ENCODE data around the gene BTBD3. TPM values are rescaled to one million over a fixed set of nuclear protein-coding genes. Genes with fewer than 3 reads are reported as not detected.

BTBD3 gene
- total RNA-seq, 1 experiment from 2014 or later, result 38.5 TPM

- CTCF ChIA-PET, result no interaction called here
These were observed 54.8 kb downstream of the BTBD3 start for GRCh38 chr20:11972478-11972877.

More at GRCh38 chr20:11972478-11972877, 54.8 kb downstream of the BTBD3 start:
- Mint-ChIP-seq H3K4me1 (no peaks in the 10 kb centered on the region), H3K27ac (no peak overlapping the region), H3K27me3 (ENCODE audit: low read depth) (peaks cover 4% of the 10 kb centered on the region), H3K9me3 (peaks cover 19% of the 10 kb centered on the region), H3K4me3 (no peak overlapping the region), H3K36me3 (peaks cover 7% of the 10 kb centered on the region; the same call in 1 of the 2 replicates)
- ATAC-seq (no peak), DNase-seq (ENCODE audit: low spot score) (no peak)
- POLR2A ChIA-PET, result no interaction called here
- no peak for TF ChIP-seq NR3C1 (CRISPR knock-in tag; conservative IDR thresholded peaks at IDR 0.05; ENCODE audit: low read depth)
- TF ChIP-seq PREB (CRISPR knock-in tag; IDR thresholded peaks at IDR 0.05; ENCODE audit: borderline replicate concordance), result no peak
- no peak for TF ChIP-seq ATF1 (CRISPR knock-in tag; IDR thresholded peaks at IDR 0.05)
- TF ChIP-seq ZNF219 (CRISPR knock-in tag; IDR thresholded peaks at IDR 0.05; ENCODE audit: borderline replicate concordance), result no peak
- TF ChIP-seq, protein P1, sequence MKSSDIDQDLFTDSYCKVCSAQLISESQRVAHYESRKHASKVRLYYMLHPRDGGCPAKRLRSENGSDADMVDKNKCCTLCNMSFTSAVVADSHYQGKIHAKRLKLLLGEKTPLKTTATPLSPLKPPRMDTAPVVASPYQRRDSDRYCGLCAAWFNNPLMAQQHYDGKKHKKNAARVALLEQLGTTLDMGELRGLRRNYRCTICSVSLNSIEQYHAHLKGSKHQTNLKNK (CRISPR knock-in tag; IDR thresholded peaks at IDR 0.05), result no peak
- no peak for TF ChIP-seq ZNF396 (CRISPR knock-in tag; IDR thresholded peaks at IDR 0.05; ENCODE audit: borderline replicate concordance)
- no peak for TF ChIP-seq ZNF232 (CRISPR knock-in tag; IDR thresholded peaks at IDR 0.05)
- TF ChIP-seq, protein P2, sequence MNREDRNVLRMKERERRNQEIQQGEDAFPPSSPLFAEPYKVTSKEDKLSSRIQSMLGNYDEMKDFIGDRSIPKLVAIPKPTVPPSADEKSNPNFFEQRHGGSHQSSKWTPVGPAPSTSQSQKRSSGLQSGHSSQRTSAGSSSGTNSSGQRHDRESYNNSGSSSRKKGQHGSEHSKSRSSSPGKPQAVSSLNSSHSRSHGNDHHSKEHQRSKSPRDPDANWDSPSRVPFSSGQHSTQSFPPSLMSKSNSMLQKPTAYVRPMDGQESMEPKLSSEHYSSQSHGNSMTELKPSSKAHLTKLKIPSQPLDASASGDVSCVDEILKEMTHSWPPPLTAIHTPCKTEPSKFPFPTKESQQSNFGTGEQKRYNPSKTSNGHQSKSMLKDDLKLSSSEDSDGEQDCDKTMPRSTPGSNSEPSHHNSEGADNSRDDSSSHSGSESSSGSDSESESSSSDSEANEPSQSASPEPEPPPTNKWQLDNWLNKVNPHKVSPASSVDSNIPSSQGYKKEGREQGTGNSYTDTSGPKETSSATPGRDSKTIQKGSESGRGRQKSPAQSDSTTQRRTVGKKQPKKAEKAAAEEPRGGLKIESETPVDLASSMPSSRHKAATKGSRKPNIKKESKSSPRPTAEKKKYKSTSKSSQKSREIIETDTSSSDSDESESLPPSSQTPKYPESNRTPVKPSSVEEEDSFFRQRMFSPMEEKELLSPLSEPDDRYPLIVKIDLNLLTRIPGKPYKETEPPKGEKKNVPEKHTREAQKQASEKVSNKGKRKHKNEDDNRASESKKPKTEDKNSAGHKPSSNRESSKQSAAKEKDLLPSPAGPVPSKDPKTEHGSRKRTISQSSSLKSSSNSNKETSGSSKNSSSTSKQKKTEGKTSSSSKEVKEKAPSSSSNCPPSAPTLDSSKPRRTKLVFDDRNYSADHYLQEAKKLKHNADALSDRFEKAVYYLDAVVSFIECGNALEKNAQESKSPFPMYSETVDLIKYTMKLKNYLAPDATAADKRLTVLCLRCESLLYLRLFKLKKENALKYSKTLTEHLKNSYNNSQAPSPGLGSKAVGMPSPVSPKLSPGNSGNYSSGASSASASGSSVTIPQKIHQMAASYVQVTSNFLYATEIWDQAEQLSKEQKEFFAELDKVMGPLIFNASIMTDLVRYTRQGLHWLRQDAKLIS (CRISPR knock-in tag; IDR thresholded peaks at IDR 0.05; ENCODE audit: borderline replicate concordance), result no peak
- TF ChIP-seq, protein P3, sequence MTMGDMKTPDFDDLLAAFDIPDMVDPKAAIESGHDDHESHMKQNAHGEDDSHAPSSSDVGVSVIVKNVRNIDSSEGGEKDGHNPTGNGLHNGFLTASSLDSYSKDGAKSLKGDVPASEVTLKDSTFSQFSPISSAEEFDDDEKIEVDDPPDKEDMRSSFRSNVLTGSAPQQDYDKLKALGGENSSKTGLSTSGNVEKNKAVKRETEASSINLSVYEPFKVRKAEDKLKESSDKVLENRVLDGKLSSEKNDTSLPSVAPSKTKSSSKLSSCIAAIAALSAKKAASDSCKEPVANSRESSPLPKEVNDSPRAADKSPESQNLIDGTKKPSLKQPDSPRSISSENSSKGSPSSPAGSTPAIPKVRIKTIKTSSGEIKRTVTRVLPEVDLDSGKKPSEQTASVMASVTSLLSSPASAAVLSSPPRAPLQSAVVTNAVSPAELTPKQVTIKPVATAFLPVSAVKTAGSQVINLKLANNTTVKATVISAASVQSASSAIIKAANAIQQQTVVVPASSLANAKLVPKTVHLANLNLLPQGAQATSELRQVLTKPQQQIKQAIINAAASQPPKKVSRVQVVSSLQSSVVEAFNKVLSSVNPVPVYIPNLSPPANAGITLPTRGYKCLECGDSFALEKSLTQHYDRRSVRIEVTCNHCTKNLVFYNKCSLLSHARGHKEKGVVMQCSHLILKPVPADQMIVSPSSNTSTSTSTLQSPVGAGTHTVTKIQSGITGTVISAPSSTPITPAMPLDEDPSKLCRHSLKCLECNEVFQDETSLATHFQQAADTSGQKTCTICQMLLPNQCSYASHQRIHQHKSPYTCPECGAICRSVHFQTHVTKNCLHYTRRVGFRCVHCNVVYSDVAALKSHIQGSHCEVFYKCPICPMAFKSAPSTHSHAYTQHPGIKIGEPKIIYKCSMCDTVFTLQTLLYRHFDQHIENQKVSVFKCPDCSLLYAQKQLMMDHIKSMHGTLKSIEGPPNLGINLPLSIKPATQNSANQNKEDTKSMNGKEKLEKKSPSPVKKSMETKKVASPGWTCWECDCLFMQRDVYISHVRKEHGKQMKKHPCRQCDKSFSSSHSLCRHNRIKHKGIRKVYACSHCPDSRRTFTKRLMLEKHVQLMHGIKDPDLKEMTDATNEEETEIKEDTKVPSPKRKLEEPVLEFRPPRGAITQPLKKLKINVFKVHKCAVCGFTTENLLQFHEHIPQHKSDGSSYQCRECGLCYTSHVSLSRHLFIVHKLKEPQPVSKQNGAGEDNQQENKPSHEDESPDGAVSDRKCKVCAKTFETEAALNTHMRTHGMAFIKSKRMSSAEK (CRISPR knock-in tag; IDR thresholded peaks at IDR 0.05; ENCODE audit: borderline replicate concordance), result no peak
- TF ChIP-seq ATF6 (CRISPR knock-in tag; IDR thresholded peaks at IDR 0.05), result no peak
- TF ChIP-seq IRF2 (CRISPR knock-in tag; IDR thresholded peaks at IDR 0.05; ENCODE audit: borderline replicate concordance, low read depth), result no peak
- no peak for TF ChIP-seq FOXJ3 (CRISPR knock-in tag; IDR thresholded peaks at IDR 0.05; ENCODE audit: borderline replicate concordance)
- TF ChIP-seq, protein P4, sequence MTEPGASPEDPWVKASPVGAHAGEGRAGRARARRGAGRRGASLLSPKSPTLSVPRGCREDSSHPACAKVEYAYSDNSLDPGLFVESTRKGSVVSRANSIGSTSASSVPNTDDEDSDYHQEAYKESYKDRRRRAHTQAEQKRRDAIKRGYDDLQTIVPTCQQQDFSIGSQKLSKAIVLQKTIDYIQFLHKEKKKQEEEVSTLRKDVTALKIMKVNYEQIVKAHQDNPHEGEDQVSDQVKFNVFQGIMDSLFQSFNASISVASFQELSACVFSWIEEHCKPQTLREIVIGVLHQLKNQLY (CRISPR knock-in tag; IDR thresholded peaks at IDR 0.05), result no peak
